Inflammatory macrophage treated with lipopolysaccharide for 4 hours (primary cell): ENCODE measurements around the gene VPS26A.

Source experiments
- DNase-seq: peaks from one replicate; pipeline ENCODE4 v3.0.0-alpha.2; 2020

Gene VPS26A

GRCh38 chr10:69179089-69179742 is 55.2 kb downstream of the VPS26A start:
- DNase-seq: no peak

DNA sequence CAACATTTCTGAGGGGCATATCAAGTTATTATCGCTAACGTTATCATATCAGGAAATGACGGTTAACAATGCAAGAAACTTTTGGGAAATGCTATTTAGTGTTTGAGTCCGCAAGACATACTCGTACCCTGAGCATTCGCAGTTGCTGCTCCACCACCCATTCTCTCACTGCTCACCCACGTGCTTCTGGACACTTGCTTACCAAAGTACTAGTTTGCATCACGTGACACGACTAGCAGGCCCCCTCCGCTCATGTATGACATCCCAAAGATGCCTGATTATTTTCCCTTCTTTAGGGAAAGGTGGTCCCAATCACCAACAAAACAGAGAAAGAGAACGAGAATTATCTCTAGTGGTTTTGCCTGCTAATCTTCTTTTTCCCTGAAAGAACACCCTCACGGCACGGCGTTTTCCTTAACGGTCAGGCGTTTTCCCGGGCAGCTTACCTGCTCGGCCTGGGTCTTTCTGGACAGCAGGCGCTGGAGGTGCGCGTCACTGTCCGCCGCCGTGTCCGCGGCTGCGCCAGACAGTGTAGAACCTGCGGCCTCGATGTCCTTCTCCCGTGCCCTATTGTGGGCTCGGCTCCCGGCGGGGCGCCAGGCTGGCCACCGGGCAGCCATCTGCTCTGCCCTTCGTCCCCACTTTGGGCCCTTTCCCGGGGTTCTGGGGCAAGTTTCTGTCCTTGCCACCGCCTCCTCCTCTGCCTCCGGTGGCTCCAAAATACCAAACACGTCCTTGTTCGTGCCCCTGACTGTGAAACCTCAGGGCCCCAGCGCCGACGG is 56.0 kb downstream of the VPS26A start, which contains the start of gene SUPV3L1:
Gene SUPV3L1, plus strand, starts transcription at position 492 of the 782 bp plus-strand sequence. Its CDS starts 58 bp downstream, at position 550.
- peak; percentile 98 for DNase-seq

GRCh38 chr10:69180525-69181204 is 56.7 kb downstream of the VPS26A start:
- peak; percentile 6 for DNase-seq

DNA sequence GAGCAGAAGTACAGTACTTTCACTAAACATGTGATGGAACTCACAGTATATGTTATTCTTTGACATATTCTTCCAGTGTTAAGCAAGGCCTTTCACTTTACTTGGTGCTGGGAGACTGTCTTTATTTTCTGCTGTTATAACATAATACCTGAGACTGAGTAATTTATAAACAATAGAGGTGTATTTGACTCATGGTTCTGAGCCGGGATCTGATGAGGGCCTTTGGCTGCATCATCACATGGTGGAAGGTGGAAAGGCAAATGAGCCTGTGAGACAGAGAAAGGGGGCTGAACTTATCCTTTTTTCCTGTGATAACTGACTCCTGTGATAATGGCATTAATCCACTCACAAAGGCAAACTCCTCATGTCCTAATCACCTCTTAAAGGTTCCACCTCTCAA is 57.5 kb downstream of the VPS26A start:
- DNase-seq: no peak

DNA sequence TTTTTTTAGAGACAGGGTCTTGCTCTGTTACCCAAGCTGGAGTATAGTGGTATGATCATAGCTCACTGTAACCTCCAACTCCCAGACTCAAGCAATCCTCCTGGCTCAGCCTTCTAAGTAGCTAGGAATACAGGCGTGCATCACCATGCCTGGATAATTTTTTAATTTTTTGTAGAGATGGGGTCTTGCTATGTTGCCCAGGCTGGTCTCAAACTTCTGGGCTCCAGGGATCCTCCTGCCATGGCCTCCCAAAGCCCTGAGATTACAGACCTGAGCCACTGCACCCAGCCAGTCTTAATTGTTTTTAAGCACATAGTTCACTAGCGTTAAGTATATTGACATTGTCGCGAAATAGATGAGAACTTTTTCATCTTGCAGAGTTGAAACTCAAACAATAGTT is 58.0 kb downstream of the VPS26A start:
- DNase-seq: no peak

DNA sequence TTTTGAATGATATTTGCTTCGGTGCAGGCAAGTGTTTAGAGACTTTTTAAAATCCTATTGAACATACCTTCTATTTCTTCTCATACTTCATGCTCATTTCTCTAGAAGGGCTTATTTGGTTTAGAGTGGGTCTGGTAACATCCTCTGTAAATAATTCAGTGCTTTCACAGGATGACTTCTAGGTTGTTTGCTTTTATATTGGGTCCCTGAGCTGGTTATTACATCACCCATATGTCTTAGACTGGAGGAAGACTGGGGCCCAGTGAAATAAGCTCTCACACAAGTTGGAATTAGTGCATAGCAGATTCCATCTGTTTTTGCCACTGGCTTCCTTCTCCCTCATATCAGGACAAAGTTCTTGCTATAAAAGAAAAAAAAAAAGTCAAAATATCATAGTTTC is 62.5 kb downstream of the VPS26A start:
- DNase-seq: no peak

- DNase-seq: no peak
Measured at GRCh38 chr10:69201045-69201444, 77.1 kb downstream of the VPS26A start.

DNA sequence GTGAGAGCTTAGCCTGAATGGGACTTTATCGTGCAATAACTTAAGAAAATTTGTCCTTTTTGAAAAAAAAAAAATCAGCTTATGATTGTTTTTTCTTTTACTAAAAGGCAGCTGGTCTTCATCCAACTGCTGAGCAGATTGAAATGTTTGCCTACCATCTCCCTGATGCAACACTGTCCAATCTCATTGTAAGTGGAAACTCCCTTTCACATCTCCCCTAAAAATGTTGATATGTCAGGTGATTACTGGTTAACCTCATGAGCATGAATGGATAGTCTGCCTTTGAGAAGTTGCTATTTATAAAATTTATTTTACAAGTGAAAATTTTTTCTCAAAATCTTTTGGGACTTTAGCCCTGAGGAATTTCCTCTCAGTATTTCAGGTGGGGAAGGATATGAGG is 78.4 kb downstream of the VPS26A start:
- DNase-seq: peak; percentile 18

DNA sequence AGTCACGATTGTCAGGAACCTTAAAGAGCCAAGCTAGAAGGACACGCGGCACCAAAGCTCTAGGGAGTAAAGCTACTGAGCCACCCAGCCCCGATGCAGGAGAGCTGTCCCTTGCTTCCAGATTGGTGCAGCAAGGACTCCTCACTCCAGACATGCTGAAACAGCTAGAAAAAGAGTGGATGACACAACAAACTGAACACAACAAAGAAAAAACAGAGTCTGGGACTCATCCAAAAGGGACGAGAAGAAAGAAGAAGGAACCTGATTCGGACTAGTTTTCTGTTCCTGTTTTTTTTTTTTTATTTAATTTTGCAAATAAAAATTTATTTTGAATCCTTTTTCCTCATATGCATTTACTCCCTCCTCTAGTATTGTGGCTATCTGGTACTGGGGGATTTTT is 84.8 kb downstream of the VPS26A start:
- DNase-seq: peak; percentile 57

GRCh38 chr10:69209787-69210484 is 86.0 kb downstream of the VPS26A start:
- DNase-seq: peak; percentile 19

GRCh38 chr10:69211104-69211503 is 87.1 kb downstream of the VPS26A start:
- no peak for DNase-seq

- no peak for DNase-seq
Measured at GRCh38 chr10:69211524-69211923, 87.5 kb downstream of the VPS26A start.

DNA sequence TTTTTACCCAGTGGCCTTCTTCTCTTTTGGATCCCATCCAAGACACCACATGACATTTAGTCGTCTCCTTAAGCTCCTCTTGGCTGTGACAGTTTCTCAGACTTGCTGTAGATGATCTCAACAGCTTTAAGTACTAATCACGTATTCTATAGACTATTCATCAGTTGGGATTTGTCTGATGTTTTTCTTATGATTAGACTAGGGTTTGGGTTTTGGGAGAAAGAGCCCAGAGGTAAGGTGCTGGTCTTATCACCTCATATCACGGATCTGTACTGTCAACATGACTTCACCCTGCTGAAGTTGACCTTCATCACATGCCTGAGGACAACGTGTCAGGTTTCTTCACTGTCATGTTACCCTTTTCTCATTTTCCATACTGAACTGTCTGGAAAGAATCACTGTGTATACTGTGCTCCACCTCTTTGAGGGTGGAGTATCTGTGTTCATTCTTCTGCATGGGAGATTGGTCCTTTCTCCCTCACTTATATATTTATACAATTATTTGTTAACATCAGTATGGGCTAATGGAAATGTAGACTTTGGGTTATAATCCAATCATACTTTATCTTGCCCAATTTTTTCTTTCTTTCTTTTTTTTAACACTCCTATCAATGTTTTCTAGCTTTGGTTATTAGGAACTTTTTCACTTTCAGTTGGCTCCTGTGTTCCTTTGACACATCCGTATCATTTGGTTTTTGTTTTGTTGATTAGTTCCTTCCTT is 89.8 kb downstream of the VPS26A start:
- peak; percentile 78 for DNase-seq

GRCh38 chr10:69214666-69215131 is 90.7 kb downstream of the VPS26A start:
- DNase-seq: peak; percentile 92

GRCh38 chr10:69215405-69216171 is 91.6 kb downstream of the VPS26A start:
- DNase-seq: peak; percentile 42

- peak; percentile 16 for DNase-seq
Measured at GRCh38 chr10:69216577-69217118, 92.7 kb downstream of the VPS26A start.

- DNase-seq: peak; percentile 95
Measured at GRCh38 chr10:69217119-69217754, 93.3 kb downstream of the VPS26A start.

DNA sequence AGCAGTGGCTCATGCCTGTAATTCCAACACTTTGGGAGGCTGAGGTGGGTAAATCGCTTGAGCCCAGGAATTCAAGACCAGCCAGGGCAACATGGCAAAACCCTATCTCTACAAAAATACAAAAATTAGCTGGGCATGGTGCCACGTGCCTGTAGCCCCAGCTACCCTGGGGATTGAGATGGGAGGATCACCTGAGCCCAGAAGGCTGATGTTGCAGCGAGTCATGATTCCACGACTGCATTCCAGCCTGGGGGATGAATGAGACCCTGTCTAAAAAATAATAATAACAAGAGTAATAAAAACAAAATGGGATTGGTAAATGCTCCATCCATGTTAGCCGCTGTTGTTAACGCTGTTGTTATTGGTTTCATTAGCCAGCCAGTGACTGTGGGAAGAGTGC is 94.9 kb downstream of the VPS26A start:
- DNase-seq: no peak

DNA sequence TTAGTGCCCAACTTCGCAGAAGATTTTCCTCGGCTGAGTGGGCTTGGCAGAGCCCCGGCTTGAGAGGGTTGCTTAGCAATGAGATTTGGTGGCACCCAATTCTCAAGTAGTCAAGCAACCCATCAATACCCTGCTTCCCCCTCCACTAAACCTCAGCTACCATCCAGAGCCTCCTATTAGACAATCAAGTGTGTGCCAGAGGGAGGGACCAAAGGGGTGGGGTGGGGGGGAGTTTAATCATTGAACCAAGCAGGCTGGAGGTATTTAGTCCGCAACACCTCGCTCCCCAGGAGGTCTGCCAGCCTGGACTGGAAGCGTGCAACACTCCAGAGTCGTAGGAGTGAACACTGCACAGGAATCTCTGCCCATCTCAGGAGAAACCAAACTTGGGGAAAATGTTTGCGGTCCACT is 96.1 kb downstream of the VPS26A start, which contains the start of gene HKDC1:
Gene HKDC1, plus strand, starts transcription at position 292 of the 411 bp plus-strand sequence. Its CDS starts 104 bp downstream, at position 396.
- no peak for DNase-seq

GRCh38 chr10:69220507-69220906 is 96.5 kb downstream of the VPS26A start:
- DNase-seq: no peak
